Measurements from ENCODE around the gene DAPK2.

Gene DAPK2

GRCh38 chr15:63890617-63891016 is 155.7 kb downstream of the DAPK2 start:
- H3K27ac ChIP-seq (replicated peaks): no peak overlapping the region
- no peaks in the 10 kb centered on the region for H3K27me3 ChIP-seq (ENCODE audit: insufficient read depth, poor library complexity, severe bottlenecking)
- TF ChIP-seq GABPA (IDR thresholded peaks at IDR 0.05; ENCODE audit: low read depth): no peak
- TF ChIP-seq CTCF (IDR thresholded peaks at IDR 0.05; ENCODE audit: insufficient read depth, low read length): no peak
- no peak for TF ChIP-seq SPI1 (IDR thresholded peaks at IDR 0.05; ENCODE audit: borderline replicate concordance, low read depth)
- TF ChIP-seq REST (IDR thresholded peaks at IDR 0.05; ENCODE audit: insufficient replicate concordance, low read depth): no peak
- TF ChIP-seq POLR2AphosphoS5 (IDR thresholded peaks at IDR 0.05; ENCODE audit: low read depth): no peak
- DNase-seq (ENCODE audit: low read depth in 1 of 2, low spot score in 1 of 2): no peak
- H3K4me3 ChIP-seq (replicated peaks; ENCODE audit: insufficient read depth, low read length): no peak overlapping the region

- Histone ChIP-seq H3K4me3 (replicated peaks; ENCODE audit: insufficient read depth, low read length) (no peak overlapping the region), H3K27ac (replicated peaks) (no peak overlapping the region), H3K27me3 (ENCODE audit: insufficient read depth, poor library complexity, severe bottlenecking) (no peaks in the 10 kb centered on the region)
- no peak for DNase-seq (ENCODE audit: low read depth in 1 of 2, low spot score in 1 of 2)
- TF ChIP-seq CTCF (IDR thresholded peaks at IDR 0.05; ENCODE audit: insufficient read depth, low read length) (no peak), GABPA (IDR thresholded peaks at IDR 0.05; ENCODE audit: low read depth) (no peak), POLR2AphosphoS5 (IDR thresholded peaks at IDR 0.05; ENCODE audit: low read depth) (no peak), SPI1 (IDR thresholded peaks at IDR 0.05; ENCODE audit: borderline replicate concordance, low read depth) (no peak), REST (IDR thresholded peaks at IDR 0.05; ENCODE audit: insufficient replicate concordance, low read depth) (no peak)
Observed at GRCh38 chr15:63889831-63890230, 156.5 kb downstream of the DAPK2 start.

GRCh38 chr15:63888823-63889222 is 157.5 kb downstream of the DAPK2 start:
- TF ChIP-seq POLR2AphosphoS5 (IDR thresholded peaks at IDR 0.05; ENCODE audit: low read depth) (no peak), REST (IDR thresholded peaks at IDR 0.05; ENCODE audit: insufficient replicate concordance, low read depth) (no peak), CTCF (IDR thresholded peaks at IDR 0.05; ENCODE audit: insufficient read depth, low read length) (no peak), SPI1 (IDR thresholded peaks at IDR 0.05; ENCODE audit: borderline replicate concordance, low read depth) (no peak), GABPA (IDR thresholded peaks at IDR 0.05; ENCODE audit: low read depth) (no peak)
- Histone ChIP-seq H3K27ac (replicated peaks) (no peak overlapping the region), H3K4me3 (replicated peaks; ENCODE audit: insufficient read depth, low read length) (no peak overlapping the region), H3K27me3 (ENCODE audit: insufficient read depth, poor library complexity, severe bottlenecking) (no peaks in the 10 kb centered on the region)
- no peak for DNase-seq (ENCODE audit: low read depth in 1 of 2, low spot score in 1 of 2)

All from HL-60 (cell line).